GM10248 (cell line): Measurements from ENCODE around the gene KCNMA1.

ENCODE experiments used
- CTCF ChIA-PET: fragments of 300-600 bp; sonication (Branson Sonifier 250); formaldehyde crosslinking; extraction: SDS; loops from one replicate; lab custom pipeline; 2021; ENCODE audit warnings: antibody characterized with exemption; lab: Yijun Ruan, JAX
- POLR2A ChIA-PET: fragments of 350-650 bp; sonication (Branson Sonifier 250); formaldehyde crosslinking; extraction: SDS; loops from one replicate; lab custom pipeline; 2020; ENCODE audit warnings: antibody characterized with exemption; lab: Yijun Ruan, JAX
- DNase-seq: peaks from one replicate; pipeline ENCODE4 v3.0.0; 2012; ENCODE audit errors: extremely low spot score
- TF ChIP-seq, protein P1 (sequence below): IDR thresholded peaks from 2 replicates; pipeline ENCODE4 v1.5.1; 2012; ENCODE audit warnings: mild to moderate bottlenecking, low read depth; ENCODE audit errors: extremely low read depth, missing control alignments, control extremely low read depth

KCNMA1 gene

DNA sequence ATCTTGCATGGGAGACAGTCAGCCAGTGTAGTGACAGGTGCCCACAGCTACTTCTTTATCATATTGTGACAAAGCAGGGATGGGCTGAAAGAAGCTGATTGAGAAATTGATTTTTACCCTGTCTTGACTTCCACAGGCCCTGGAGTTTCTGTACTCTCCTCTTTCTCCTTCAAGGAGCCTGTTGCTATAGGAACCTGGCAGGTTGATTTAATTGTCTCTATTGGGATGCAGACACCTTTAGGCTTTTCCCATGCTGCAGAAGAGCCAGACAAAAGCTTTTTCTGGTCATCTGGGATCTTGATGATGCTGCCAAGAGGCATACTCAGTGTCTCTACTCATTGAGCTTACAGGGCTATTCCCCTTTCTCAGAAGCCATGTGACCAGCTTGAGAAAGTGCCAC, 754.8 kb downstream of the KCNMA1 start:
- no peak for DNase-seq
- ChIA-PET CTCF (no interaction called here), POLR2A (no interaction called here)
- TF ChIP-seq, protein P1, sequence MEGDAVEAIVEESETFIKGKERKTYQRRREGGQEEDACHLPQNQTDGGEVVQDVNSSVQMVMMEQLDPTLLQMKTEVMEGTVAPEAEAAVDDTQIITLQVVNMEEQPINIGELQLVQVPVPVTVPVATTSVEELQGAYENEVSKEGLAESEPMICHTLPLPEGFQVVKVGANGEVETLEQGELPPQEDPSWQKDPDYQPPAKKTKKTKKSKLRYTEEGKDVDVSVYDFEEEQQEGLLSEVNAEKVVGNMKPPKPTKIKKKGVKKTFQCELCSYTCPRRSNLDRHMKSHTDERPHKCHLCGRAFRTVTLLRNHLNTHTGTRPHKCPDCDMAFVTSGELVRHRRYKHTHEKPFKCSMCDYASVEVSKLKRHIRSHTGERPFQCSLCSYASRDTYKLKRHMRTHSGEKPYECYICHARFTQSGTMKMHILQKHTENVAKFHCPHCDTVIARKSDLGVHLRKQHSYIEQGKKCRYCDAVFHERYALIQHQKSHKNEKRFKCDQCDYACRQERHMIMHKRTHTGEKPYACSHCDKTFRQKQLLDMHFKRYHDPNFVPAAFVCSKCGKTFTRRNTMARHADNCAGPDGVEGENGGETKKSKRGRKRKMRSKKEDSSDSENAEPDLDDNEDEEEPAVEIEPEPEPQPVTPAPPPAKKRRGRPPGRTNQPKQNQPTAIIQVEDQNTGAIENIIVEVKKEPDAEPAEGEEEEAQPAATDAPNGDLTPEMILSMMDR, result no peak

- no peak for DNase-seq
- TF ChIP-seq, protein P1, result no peak
- POLR2A ChIA-PET, result no interaction called here
- CTCF ChIA-PET, result no interaction called here
These were observed 755.4 kb downstream of the KCNMA1 start for GRCh38 chr10:76882245-76882644.

DNA sequence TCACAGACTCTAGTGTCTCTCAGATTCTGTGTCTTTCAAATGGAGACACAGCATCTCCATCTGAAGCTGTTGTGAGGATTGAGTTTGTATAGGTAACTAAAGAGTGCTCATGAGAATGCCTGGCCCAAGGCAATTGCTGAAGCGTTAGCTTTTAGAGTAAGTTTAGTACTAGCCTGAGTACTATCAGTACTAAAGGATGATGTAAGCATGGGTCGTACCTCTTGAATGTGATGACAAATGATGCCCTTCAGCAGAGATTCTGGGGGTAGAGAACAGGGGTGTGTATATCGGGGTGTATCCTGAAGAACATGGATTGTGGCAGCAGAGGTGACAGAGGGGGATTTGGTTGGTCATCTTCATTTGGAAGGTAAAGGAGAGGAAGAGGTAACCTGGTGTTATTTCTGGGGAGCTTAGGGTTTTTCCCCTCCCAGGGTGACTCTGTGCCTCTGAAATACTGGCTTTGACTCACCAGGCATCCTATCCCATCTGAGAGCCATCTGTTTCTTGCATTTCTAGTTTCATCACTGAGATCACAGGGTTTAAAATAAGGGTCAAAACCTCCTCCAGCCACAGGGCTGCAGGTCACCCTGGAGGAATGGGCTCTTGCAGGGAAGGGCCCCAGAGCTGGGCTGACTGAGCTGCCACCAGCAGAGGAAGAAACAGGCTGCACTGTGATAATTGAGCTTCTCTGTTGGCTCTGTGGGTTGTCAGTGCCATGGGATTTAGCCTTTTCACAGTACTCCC, 756.0 kb downstream of the KCNMA1 start:
- ChIA-PET POLR2A (no interaction called here), CTCF (interaction anchor here (0.9 to 1.1 kb wide), 2 partner anchors 31 to 104 kb away, joined by 3 read pairs; no protein-coding TSS in a partner anchor)
- TF ChIP-seq, protein P1, result no peak
- peak; percentile 21 for DNase-seq

DNA sequence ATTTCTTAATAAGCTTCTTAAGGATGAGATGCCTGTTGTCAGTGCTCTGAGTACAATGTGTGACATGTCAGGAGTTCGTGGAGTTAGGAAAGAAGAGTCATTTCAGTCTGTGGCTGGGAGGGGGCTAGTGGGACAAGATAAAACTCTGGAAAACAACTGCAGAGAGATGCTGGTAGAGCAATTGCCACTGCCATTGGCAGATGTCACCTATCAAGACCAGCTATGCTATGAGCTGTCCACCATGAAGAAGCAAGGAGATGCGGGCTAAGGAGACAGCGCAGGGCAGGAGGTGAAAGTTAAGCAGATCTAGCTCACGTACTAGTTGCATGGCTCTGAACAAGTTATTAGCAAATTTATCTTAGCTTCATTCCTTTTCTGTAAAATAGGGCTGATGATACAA, 756.7 kb downstream of the KCNMA1 start:
- ChIA-PET CTCF (interaction anchor here (0.9 to 1.5 kb wide), 3 partner anchors 30 to 124 kb away, joined by 3 read pairs; no protein-coding TSS in a partner anchor), POLR2A (no interaction called here)
- DNase-seq, result no peak
- TF ChIP-seq, protein P1, result no peak

GRCh38 chr10:76879116-76879913, 758.3 kb downstream of the KCNMA1 start:
- no peak for DNase-seq
- ChIA-PET CTCF (interaction anchor here (0.6 to 2.1 kb wide), 5 partner anchors 9 to 511 kb away, joined by 3 to 5 read pairs (median 3); no protein-coding TSS in a partner anchor), POLR2A (no interaction called here)
- TF ChIP-seq, protein P1, result no peak

DNA sequence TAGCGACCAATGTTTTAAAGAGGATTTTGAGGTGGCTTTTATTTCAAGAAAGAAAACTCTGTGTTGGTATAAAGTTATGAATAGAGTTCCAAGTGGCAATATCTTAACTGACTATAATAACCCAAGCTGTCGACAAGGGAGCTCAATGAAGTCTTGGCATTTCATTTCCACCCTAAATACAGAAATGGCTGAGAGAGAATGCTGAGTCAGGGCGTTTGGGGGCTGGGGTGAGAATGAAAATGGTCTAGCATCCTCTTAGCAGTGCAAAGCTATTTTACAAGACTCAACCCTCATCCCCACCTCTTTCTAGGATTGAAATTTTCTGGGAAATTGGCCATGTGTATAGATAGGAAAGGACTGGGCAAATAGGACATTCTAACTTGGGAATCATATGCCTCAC, 759.1 kb downstream of the KCNMA1 start:
- TF ChIP-seq, protein P1, result no peak
- ChIA-PET POLR2A (no interaction called here), CTCF (interaction anchor here (1.0 to 2.1 kb wide), 3 partner anchors 10 to 26 kb away, joined by 3 to 5 read pairs (median 3); no protein-coding TSS in a partner anchor)
- no peak for DNase-seq
